ENCODE data around the gene ANO4. TPM values are rescaled to one million over a fixed set of nuclear protein-coding genes. Genes with fewer than 3 reads are reported as not detected.

ANO4 gene
- total RNA-seq, 4 donors from 2014 or later: 0.27 to 0.78 (median 0.48) TPM

GRCh38 chr12:100964028-100964427, 169.5 kb downstream of the ANO4 start:
- Histone ChIP-seq H3K4me3 (replicated peaks in 1 of 3) (no peak overlapping the region), H3K36me3 (no peaks in the 10 kb centered on the region), H3K9me3 (no peaks in the 10 kb centered on the region), H3K27ac (no peak overlapping the region), H3K27me3 (no peaks in the 10 kb centered on the region), H3K4me1 (no peaks in the 10 kb centered on the region)
- no peak for DNase-seq
- 41 to 44% methylated on average over 2 of the region's 2 CpGs for WGBS, 2 donors
- TF ChIP-seq POLR2A (IDR thresholded peaks at IDR 0.05) (no peak), CTCF (IDR thresholded peaks at IDR 0.05) (no peak)
- intact Hi-C loops (cut with DNase I): no loop called here

GRCh38 chr12:100967189-100967588, 172.6 kb downstream of the ANO4 start:
- Histone ChIP-seq H3K4me1 (no peaks in the 10 kb centered on the region), H3K4me3 (replicated peaks in 1 of 3) (no peak overlapping the region), H3K9me3 (no peaks in the 10 kb centered on the region), H3K27me3 (no peaks in the 10 kb centered on the region), H3K27ac (no peak overlapping the region), H3K36me3 (no peaks in the 10 kb centered on the region)
- intact Hi-C loops (cut with DNase I): no loop called here
- TF ChIP-seq CTCF (IDR thresholded peaks at IDR 0.05) (no peak), POLR2A (IDR thresholded peaks at IDR 0.05) (no peak)
- WGBS, 2 donors: 73 to 77% methylated on average over 1 of the region's 1 CpG
- no peak for DNase-seq

- H3K4me3 ChIP-seq (replicated peaks in 1 of 3): no peak overlapping the region
- no peak overlapping the region for H3K27ac ChIP-seq
- no peak for DNase-seq
- no peaks in the 10 kb centered on the region for H3K4me1 ChIP-seq
- TF ChIP-seq CTCF (IDR thresholded peaks at IDR 0.05) (no peak), POLR2A (IDR thresholded peaks at IDR 0.05) (no peak)
- no peaks in the 10 kb centered on the region for H3K27me3 ChIP-seq
- no peaks in the 10 kb centered on the region for H3K9me3 ChIP-seq
- intact Hi-C loops (cut with DNase I): no loop called here
- WGBS, 2 donors: 71 to 81% methylated on average over 4 of the region's 4 CpGs
- no peaks in the 10 kb centered on the region for H3K36me3 ChIP-seq
Measured at GRCh38 chr12:100970894-100971293, 176.3 kb downstream of the ANO4 start.

- no peaks in the 10 kb centered on the region for H3K4me1 ChIP-seq
- intact Hi-C loops (cut with DNase I): no loop called here
Measured at GRCh38 chr12:100972121-100972520, 177.5 kb downstream of the ANO4 start.

GRCh38 chr12:100974341-100974740, 179.8 kb downstream of the ANO4 start:
- no peak for DNase-seq
- Histone ChIP-seq H3K27ac (no peak overlapping the region), H3K4me3 (replicated peaks in 1 of 3) (no peak overlapping the region), H3K36me3 (no peaks in the 10 kb centered on the region), H3K27me3 (no peaks in the 10 kb centered on the region), H3K4me1 (no peaks in the 10 kb centered on the region), H3K9me3 (no peaks in the 10 kb centered on the region)
- WGBS, 2 donors: 83% methylated on average over 3 of the region's 3 CpGs
- intact Hi-C loops (cut with DNase I): no loop called here
- TF ChIP-seq POLR2A (IDR thresholded peaks at IDR 0.05): no peak
- TF ChIP-seq CTCF (IDR thresholded peaks at IDR 0.05): no peak

More at GRCh38 chr12:100972121-100972520, 177.5 kb downstream of the ANO4 start:
- no peak for DNase-seq
- Histone ChIP-seq H3K9me3 (no peaks in the 10 kb centered on the region), H3K36me3 (no peaks in the 10 kb centered on the region), H3K4me3 (replicated peaks in 1 of 3) (no peak overlapping the region), H3K27me3 (no peaks in the 10 kb centered on the region), H3K27ac (no peak overlapping the region)
- WGBS, 2 donors: 74 to 86% methylated on average over 2 of the region's 2 CpGs
- no peak for TF ChIP-seq POLR2A (IDR thresholded peaks at IDR 0.05)
- TF ChIP-seq CTCF (IDR thresholded peaks at IDR 0.05): no peak
